ENCODE results near the gene NOP16.

Gene NOP16

DNA sequence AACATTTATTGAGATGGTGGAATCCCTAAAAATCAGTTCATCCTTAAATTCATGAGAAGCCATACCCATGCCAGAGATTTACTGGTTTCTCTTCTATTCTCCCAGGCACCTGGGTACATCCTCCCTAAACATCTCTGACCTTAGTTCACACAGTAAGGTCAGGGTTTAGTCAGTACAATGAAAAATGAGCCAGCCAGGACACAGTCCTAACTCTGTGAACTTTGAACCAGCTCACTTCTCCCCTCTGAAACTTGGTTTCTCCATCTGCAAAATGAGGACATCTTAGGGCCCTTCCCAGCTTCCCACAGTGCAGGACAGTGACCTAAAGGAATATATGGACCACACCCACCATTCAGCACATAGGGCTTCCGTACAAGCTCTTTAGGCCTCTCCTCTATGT is 1.9 kb downstream of the NOP16 start:
- no peak for TF ChIP-seq POLR2A (IDR thresholded peaks at IDR 0.05; ENCODE audit: low read depth, low read length)
- no peak for FAIRE-seq
- no peak for DNase-seq (ENCODE audit: insufficient read length, low spot score)

DNA sequence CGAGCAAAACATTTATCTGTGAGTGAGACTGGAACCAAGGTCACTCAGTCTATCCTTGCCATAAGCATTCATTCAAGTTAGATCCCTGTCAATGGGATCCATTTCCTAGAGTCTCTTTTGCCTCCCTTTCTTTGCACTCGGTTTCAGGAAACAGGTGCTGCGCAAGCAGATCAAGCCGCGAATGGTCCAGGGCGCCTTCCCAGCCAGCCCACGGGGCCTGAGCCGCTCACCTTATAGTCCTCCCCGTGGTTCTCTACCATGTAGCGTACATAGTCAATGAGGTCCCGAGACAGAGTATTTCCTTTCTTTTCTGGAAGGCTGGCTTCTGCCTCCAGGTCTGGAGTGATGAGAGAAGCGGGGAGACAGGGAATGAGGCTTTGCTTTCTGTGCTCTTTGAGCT is 3.4 kb downstream of the NOP16 start:
- no peak for DNase-seq (ENCODE audit: insufficient read length, low spot score)
- no peak for TF ChIP-seq POLR2A (IDR thresholded peaks at IDR 0.05; ENCODE audit: low read depth, low read length)
- no peak for FAIRE-seq

DNA sequence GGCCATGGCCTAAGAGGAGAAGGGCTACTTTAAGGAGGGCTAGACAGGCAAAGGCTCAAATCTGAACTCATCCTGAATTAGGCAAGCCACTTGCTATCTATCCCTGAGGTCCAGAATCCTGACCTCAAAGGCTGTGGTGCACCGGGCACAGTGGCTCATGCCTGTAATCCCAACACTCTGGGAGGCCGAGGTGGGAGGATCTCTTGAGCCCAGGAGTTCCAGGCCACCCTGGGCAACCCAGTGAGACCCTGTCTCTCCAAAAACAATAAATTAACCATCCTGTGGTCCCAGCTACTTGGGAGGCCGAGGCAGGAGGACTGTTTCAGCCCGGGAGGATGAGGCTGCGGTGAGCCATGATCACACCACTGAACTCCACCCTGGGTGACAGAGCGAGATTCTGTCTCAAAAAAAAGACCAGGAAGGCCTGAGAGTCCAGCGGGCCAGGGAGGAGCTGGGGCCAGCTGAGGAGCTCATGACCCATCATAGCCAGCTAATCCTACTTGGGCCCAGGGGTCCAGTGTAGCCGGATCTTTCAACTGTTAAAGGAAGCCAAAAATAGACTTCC is 4.0 kb downstream of the NOP16 start:
- FAIRE-seq (no peak), DNase-seq (ENCODE audit: insufficient read length, low spot score) (no peak)
- no peak for TF ChIP-seq POLR2A (IDR thresholded peaks at IDR 0.05; ENCODE audit: low read depth, low read length)

DNA sequence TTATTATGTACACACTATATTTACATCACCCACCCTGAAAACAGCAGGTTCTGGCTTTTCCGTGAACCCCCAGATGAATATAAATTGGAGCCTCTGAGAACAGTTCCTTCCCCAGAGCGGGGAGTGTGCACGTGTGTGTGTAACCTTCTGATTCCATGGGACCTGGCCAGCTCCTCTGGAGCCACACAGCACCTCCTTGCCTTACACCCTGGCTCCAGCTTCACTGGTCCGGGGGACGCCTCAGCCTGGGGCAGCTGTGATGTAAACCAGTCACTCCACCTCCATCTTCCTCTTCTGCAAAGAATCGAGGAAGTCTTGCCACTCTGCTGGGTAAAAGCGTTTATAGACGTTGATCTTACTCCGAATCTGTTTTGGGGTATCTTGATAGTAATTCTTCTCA is 4.4 kb downstream of the NOP16 start:
- no peak for DNase-seq (ENCODE audit: insufficient read length, low spot score)
- no peak for TF ChIP-seq POLR2A (IDR thresholded peaks at IDR 0.05; ENCODE audit: low read depth, low read length)
- no peak for FAIRE-seq

DNA sequence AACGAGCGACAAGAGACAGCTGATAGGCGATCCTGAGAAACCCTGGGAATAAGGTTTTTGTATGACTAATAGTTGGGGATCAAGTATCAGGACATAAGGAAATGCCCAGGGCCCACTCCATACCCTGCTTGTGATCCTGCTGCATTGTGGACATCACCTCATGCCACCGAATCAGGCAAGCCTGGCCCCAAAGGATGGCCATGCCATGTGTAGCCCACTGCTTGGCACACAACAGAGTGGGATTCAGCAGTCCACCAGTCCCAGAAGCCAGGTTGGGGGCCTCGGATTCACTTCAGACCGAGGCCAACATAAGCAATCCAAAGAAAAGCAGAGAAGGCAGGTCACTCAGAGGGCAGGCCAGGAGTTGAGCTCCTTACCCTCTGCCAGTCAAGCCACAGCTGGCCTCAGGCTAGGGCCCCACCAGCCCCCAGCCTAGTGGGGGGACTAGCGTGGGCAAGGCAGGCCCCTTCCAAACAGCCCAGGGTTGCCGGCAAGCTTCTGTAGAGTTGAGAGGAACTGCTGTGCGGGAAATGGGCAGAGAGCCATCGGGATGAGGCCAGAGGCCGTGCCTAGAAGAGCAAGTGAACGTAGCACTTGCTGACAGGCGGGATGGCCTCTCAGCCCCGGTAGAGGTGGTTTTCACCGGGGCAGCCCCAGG is 5.0 kb downstream of the NOP16 start:
- FAIRE-seq: no peak
- no peak for DNase-seq (ENCODE audit: insufficient read length, low spot score)
- TF ChIP-seq POLR2A (IDR thresholded peaks at IDR 0.05; ENCODE audit: low read depth, low read length): no peak

- no peak for TF ChIP-seq POLR2A (IDR thresholded peaks at IDR 0.05; ENCODE audit: low read depth, low read length)
- no peak for DNase-seq (ENCODE audit: insufficient read length, low spot score)
- FAIRE-seq: no peak
Measured at GRCh38 chr5:176382721-176383120, 5.7 kb downstream of the NOP16 start.

GRCh38 chr5:176381979-176382378 is 6.4 kb downstream of the NOP16 start:
- TF ChIP-seq POLR2A (IDR thresholded peaks at IDR 0.05; ENCODE audit: low read depth, low read length): no peak
- DNase-seq (ENCODE audit: insufficient read length, low spot score): no peak
- no peak for FAIRE-seq

GRCh38 chr5:176381423-176381822 is 7.0 kb downstream of the NOP16 start:
- TF ChIP-seq POLR2A (IDR thresholded peaks at IDR 0.05; ENCODE audit: low read depth, low read length): no peak
- no peak for FAIRE-seq
- no peak for DNase-seq (ENCODE audit: insufficient read length, low spot score)

DNA sequence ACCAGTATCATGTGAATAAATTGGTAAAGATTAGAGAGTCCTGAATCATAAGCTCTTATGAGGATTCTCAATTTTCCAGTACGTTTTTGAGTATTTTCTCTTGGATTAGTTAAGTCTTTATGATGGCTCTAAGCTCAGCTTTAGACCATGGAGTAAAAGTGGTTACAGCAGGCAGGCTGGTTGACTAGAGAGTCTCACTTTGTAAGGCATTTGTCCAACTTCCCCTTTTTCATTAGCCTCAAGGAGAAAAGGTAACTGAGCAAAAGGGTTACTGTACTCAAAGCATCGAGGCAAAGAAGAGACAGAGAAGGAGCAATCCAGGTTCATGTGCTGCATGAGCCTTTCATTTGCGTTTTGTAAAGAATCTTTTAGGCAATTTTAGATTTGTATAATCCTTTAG is 8.5 kb downstream of the NOP16 start:
- FAIRE-seq: no peak
- TF ChIP-seq POLR2A (IDR thresholded peaks at IDR 0.05; ENCODE audit: low read depth, low read length): no peak
- no peak for DNase-seq (ENCODE audit: insufficient read length, low spot score)

GRCh38 chr5:176373100-176373818 is 15.1 kb downstream of the NOP16 start:
- no peak for TF ChIP-seq POLR2A (IDR thresholded peaks at IDR 0.05; ENCODE audit: low read depth, low read length)
- no peak for FAIRE-seq
- DNase-seq (ENCODE audit: insufficient read length, low spot score): no peak

- no peak for DNase-seq (ENCODE audit: insufficient read length, low spot score)
- no peak for FAIRE-seq
Measured at GRCh38 chr5:176371621-176372539, 16.5 kb downstream of the NOP16 start.

DNA sequence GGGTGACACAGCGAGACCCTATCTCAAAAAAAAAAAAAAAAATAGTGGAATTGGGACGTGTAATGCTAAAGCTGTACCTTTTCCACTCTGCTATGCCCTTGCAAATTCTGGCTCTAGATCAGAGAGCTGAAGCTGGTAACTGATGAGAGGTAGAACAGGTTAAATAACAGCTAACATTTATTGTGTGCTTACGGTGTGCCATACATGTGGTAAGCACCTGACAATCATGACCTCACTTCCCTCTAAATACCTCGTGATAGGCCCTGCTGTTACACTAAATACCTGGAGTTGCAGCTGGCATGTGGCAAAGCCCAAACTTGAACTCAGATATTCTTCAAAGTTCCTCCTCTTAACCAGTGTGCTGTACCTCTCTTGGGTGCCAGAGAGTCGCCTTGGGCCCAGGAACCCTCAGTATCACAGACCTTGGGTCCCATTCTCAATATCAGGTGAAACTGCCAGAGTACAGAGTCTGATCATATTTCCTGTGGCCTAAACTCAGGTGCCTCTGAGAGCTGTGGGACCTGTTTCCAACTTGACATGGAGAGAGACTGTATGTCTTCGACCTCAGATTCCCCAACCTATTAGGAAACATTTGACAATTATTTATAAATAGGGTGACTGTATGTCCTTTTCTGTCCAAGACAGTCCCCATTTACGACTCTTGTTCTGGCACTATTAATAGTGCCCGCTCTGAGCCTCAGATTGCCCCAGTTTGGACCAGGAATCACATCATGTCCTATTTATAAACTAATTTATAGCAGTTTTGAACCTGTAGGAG is 18.3 kb downstream of the NOP16 start:
- no peak for TF ChIP-seq POLR2A (IDR thresholded peaks at IDR 0.05; ENCODE audit: low read depth, low read length)
- no peak for FAIRE-seq
- no peak for DNase-seq (ENCODE audit: insufficient read length, low spot score)

More at GRCh38 chr5:176371621-176372539, 16.5 kb downstream of the NOP16 start:
- TF ChIP-seq POLR2A (IDR thresholded peaks at IDR 0.05; ENCODE audit: low read depth, low read length): no peak

- no peak for TF ChIP-seq POLR2A (IDR thresholded peaks at IDR 0.05; ENCODE audit: low read depth, low read length)
- DNase-seq (ENCODE audit: insufficient read length, low spot score): no peak
- no peak for FAIRE-seq
Measured at GRCh38 chr5:176368726-176369125, 19.7 kb downstream of the NOP16 start.
